ENCODE data around the gene TSPOAP1. TPM values are rescaled to one million over a fixed set of nuclear protein-coding genes. Genes with fewer than 3 reads are reported as not detected.

The TSPOAP1 gene
- total RNA-seq: 1 to 10 TPM in 1 of 2 donors, under 1 TPM in 1; 0.33 to 2.8 TPM

GRCh38 chr17:58328195-58329034 is at the start of gene TSPOAP1:
TSS of gene TSPOAP1 (minus strand) at chr17:58328795. CDS start at chr17:58327920, 875 bp downstream.

GRCh38 chr17:58351831-58352595 is 23.4 kb upstream of the TSPOAP1 start, which contains the start of gene SUPT4H1:
TSS of gene SUPT4H1 (minus strand) at chr17:58352201. CDS start at chr17:58352135, 66 bp downstream.

GRCh38 chr17:58280480-58281217 is 47.9 kb downstream of the TSPOAP1 start, which contains the start of gene MPO:
TSS of gene MPO (minus strand) at chr17:58280935. CDS start at chr17:58280758, 177 bp downstream.

Small RNA genes within 50 kb of the gene (small RNA-seq; reads per million reads assigned to genes)
- gene MIR4736: 0 reads per million in 2 donors

Other genes starting within 250 kb of the TSPOAP1 start
- gene DYNLL2, start 245.4 kb downstream of the TSPOAP1 start, total RNA-seq: 10 to 100 TPM in 1 of 2 donors, 1 to 10 TPM in 1; 6.9 to 12.0 TPM
- gene OR4D1, start 180.4 kb downstream of the TSPOAP1 start, total RNA-seq: not detected
- not detected for gene OR4D2, start 161.8 kb downstream of the TSPOAP1 start, total RNA-seq
- not detected for gene EPX, start 136.1 kb downstream of the TSPOAP1 start, total RNA-seq
- gene MKS1, start 109.5 kb downstream of the TSPOAP1 start, total RNA-seq: 10 to 100 TPM; 10.3 to 15.1 TPM
- not detected for gene LPO, start 90.2 kb downstream of the TSPOAP1 start, total RNA-seq
- under 1 TPM in 1 of 2 donors, not detected in 1; 0.34 TPM for gene MPO, start 47.9 kb downstream of the TSPOAP1 start, total RNA-seq
- gene SUPT4H1, start 23.4 kb upstream of the TSPOAP1 start, total RNA-seq: 10 to 100 TPM; 38.5 to 62.9 TPM
- gene RNF43, start 88.7 kb upstream of the TSPOAP1 start, total RNA-seq: 1 to 10 TPM; 2.3 to 6.5 TPM
- not detected for gene HSF5, start 159.6 kb upstream of the TSPOAP1 start, total RNA-seq
- 10 to 100 TPM; 56.4 to 69.9 TPM for gene MTMR4, start 185.8 kb upstream of the TSPOAP1 start, total RNA-seq